LNCaP clone FGC (cell line): ENCODE data around the gene FAM187B.
"Not testable (repeated sequence)": the region's sequence is repeated elsewhere in the genome, so short reads cannot be mapped to it uniquely, and the experiment has no call there.

ENCODE experiments used
- DNase-seq: peaks from one replicate; pipeline ENCODE4 v3.0.0-alpha.2; 2011; ENCODE audit warnings: low read depth
- H3K4me3 ChIP-seq: 2 replicates; pipeline ENCODE4 v1.5.1; 2011; ENCODE audit warnings: mild to moderate bottlenecking, low read depth, low read length, control low read depth
- CTCF ChIP-seq: IDR thresholded peaks from 2 replicates; pipeline ENCODE4 v1.5.1; 2012; ENCODE audit warnings: mild to moderate bottlenecking; ENCODE audit not compliant: control insufficient read depth, insufficient read depth; ENCODE audit errors: extremely low read depth

The FAM187B gene

GRCh38 chr19:35240327-35240726, 11.8 kb upstream of the FAM187B start:
- no peak for DNase-seq
- TF ChIP-seq CTCF = no peak
- H3K4me3 ChIP-seq = no peak overlapping the region

- DNase-seq, H3K4me3 ChIP-seq: not testable (repeated sequence)
Measured at GRCh38 chr19:35239597-35239996, 11.1 kb upstream of the FAM187B start.

- no peak for DNase-seq
- no peak for TF ChIP-seq CTCF
- H3K4me3 ChIP-seq = no peak overlapping the region
Measured at GRCh38 chr19:35236638-35237400, 8.3 kb upstream of the FAM187B start.

GRCh38 chr19:35232912-35233311, 4.4 kb upstream of the FAM187B start:
- no peak for DNase-seq
- H3K4me3 ChIP-seq = no peak overlapping the region
- no peak for TF ChIP-seq CTCF

GRCh38 chr19:35231956-35232645, 3.6 kb upstream of the FAM187B start:
- no peak overlapping the region for H3K4me3 ChIP-seq
- no peak for DNase-seq
- TF ChIP-seq CTCF = no peak

- DNase-seq = no peak
- no peak for TF ChIP-seq CTCF
- no peak overlapping the region for H3K4me3 ChIP-seq
Measured at GRCh38 chr19:35229601-35230000, 1.1 kb upstream of the FAM187B start.

GRCh38 chr19:35226748-35227147, 1.8 kb downstream of the FAM187B start:
- TF ChIP-seq CTCF = no peak
- DNase-seq = no peak
- no peak overlapping the region for H3K4me3 ChIP-seq
